Measurements from ENCODE around the gene ATP13A1.

DNA sequence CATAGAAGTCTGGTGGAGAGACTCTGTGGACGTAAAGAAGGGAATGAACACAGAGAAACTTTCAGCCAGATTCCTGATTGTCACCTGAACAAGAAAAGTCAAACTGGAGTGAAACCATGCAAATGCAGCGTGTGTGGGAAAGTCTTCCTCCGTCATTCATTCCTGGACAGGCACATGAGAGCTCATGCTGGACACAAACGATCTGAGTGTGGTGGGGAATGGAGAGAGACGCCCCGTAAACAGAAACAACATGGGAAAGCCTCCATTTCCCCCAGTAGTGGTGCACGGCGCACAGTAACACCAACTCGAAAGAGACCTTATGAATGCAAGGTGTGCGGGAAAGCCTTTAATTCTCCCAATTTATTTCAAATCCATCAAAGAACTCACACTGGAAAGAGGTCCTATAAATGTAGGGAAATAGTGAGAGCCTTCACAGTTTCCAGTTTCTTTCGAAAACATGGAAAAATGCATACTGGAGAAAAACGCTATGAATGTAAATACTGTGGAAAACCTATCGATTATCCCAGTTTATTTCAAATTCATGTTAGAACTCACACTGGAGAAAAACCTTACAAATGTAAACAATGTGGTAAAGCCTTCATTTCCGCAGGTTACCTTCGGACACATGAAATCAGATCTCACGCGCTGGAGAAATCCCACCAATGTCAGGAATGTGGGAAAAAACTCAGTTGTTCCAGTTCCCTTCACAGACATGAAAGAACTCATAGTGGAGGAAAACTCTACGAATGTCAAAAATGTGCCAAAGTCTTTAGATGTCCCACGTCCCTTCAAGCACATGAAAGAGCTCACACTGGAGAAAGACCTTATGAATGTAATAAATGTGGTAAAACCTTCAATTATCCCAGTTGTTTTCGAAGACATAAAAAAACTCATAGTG lies 15.9 kb upstream of the ATP13A1 start:
- TF ChIP-seq, protein P1, sequence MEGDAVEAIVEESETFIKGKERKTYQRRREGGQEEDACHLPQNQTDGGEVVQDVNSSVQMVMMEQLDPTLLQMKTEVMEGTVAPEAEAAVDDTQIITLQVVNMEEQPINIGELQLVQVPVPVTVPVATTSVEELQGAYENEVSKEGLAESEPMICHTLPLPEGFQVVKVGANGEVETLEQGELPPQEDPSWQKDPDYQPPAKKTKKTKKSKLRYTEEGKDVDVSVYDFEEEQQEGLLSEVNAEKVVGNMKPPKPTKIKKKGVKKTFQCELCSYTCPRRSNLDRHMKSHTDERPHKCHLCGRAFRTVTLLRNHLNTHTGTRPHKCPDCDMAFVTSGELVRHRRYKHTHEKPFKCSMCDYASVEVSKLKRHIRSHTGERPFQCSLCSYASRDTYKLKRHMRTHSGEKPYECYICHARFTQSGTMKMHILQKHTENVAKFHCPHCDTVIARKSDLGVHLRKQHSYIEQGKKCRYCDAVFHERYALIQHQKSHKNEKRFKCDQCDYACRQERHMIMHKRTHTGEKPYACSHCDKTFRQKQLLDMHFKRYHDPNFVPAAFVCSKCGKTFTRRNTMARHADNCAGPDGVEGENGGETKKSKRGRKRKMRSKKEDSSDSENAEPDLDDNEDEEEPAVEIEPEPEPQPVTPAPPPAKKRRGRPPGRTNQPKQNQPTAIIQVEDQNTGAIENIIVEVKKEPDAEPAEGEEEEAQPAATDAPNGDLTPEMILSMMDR (IDR thresholded peaks at IDR 0.05; ENCODE audit: extremely low read depth in 1 of 2, insufficient read depth in 1 of 2, low read depth in 1 of 2, low read length in 2 of 2): no peak
- TF ChIP-seq EZH2 (IDR thresholded peaks at IDR 0.05; ENCODE audit: borderline replicate concordance, low read depth, low read length, severe bottlenecking): no peak
- TF ChIP-seq POLR2A (IDR thresholded peaks at IDR 0.05; ENCODE audit: low read depth, low read length): no peak
- TF ChIP-seq POLR2AphosphoS5 (IDR thresholded peaks at IDR 0.05; ENCODE audit: insufficient read depth, low read depth, low read length): no peak
- TF ChIP-seq MYC (IDR thresholded peaks at IDR 0.05; ENCODE audit: low read depth, low read length): no peak
- TF ChIP-seq, protein P2, sequence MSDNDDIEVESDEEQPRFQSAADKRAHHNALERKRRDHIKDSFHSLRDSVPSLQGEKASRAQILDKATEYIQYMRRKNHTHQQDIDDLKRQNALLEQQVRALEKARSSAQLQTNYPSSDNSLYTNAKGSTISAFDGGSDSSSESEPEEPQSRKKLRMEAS (IDR thresholded peaks at IDR 0.05; ENCODE audit: insufficient read depth, insufficient read length): no peak
- TF ChIP-seq FOS (IDR thresholded peaks at IDR 0.05; ENCODE audit: borderline replicate concordance, insufficient read depth, low read length): no peak
- TF ChIP-seq JUN (IDR thresholded peaks at IDR 0.05; ENCODE audit: borderline replicate concordance, insufficient read depth, insufficient read length, low read depth): no peak
- TF ChIP-seq GATA2 (IDR thresholded peaks at IDR 0.05; ENCODE audit: insufficient read depth, insufficient read length, low read depth, low read length): no peak
